ENCODE measurements around the gene SPP1.

DNA sequence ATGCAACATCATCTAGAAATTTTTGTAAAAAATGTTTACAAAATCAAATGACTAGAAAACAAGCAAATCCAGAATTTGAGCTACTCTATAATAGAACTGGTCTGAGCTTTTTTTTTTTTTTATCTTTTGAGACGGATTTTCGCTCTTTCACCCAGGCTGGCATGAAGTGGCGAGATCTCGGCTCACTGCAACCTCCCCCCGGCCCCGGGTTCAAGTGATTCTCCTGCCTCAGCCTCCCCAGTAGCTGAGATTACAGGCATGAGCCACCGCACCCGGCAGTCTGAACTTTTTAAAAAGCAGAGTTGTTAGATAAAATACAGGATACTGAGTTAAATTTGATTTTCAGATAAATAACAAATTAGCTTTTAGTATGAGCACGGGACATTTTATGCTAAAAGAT, 11.0 kb downstream of the SPP1 start:
- TF ChIP-seq, protein P1, sequence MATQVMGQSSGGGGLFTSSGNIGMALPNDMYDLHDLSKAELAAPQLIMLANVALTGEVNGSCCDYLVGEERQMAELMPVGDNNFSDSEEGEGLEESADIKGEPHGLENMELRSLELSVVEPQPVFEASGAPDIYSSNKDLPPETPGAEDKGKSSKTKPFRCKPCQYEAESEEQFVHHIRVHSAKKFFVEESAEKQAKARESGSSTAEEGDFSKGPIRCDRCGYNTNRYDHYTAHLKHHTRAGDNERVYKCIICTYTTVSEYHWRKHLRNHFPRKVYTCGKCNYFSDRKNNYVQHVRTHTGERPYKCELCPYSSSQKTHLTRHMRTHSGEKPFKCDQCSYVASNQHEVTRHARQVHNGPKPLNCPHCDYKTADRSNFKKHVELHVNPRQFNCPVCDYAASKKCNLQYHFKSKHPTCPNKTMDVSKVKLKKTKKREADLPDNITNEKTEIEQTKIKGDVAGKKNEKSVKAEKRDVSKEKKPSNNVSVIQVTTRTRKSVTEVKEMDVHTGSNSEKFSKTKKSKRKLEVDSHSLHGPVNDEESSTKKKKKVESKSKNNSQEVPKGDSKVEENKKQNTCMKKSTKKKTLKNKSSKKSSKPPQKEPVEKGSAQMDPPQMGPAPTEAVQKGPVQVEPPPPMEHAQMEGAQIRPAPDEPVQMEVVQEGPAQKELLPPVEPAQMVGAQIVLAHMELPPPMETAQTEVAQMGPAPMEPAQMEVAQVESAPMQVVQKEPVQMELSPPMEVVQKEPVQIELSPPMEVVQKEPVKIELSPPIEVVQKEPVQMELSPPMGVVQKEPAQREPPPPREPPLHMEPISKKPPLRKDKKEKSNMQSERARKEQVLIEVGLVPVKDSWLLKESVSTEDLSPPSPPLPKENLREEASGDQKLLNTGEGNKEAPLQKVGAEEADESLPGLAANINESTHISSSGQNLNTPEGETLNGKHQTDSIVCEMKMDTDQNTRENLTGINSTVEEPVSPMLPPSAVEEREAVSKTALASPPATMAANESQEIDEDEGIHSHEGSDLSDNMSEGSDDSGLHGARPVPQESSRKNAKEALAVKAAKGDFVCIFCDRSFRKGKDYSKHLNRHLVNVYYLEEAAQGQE (IDR thresholded peaks at IDR 0.05; ENCODE audit: low read depth), result no peak
- no peak for TF ChIP-seq RAD21 (IDR thresholded peaks at IDR 0.05; ENCODE audit: low read depth)
- TF ChIP-seq EGR1 (IDR thresholded peaks at IDR 0.05), result no peak
- TF ChIP-seq YY1 (IDR thresholded peaks at IDR 0.05; ENCODE audit: low read depth), result no peak
- TF ChIP-seq TAF1 (IDR thresholded peaks at IDR 0.05; ENCODE audit: low read depth), result no peak
- no peak for TF ChIP-seq EP300 (IDR thresholded peaks at IDR 0.05; ENCODE audit: borderline replicate concordance)
- TF ChIP-seq, protein P2, sequence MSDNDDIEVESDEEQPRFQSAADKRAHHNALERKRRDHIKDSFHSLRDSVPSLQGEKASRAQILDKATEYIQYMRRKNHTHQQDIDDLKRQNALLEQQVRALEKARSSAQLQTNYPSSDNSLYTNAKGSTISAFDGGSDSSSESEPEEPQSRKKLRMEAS (IDR thresholded peaks at IDR 0.05), result no peak
